ENCODE results near the gene TTN.
A peak's percentile ranks its signal among the peaks of the same experiment; 100 is the strongest.

Gene TTN

DNA sequence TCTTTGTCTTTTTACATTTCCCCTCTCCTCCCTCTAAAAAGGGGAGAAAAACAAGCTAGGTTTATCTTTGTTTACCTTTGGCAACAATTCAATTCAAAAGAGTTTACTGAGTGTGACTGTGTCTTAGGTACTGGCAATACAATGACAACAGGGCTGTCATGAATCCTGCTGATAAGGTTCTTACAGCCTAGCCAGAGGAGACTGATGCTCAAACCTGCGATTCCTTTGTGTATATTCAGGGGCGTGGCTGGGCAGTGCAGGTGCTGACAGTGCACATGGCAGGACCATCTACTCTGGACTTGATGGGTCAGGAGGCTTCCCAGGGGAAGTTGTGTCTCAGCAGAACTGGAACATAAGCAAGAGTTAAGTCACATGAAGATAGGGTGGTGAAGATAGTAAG is 23.2 kb upstream of the TTN start:
- H3K27me3 ChIP-seq (replicated peaks), result no peaks in the 10 kb centered on the region
- in situ Hi-C loops (cut with HindIII; ENCODE audit: low pct_ligation_motif_present, low sequenced_read_pairs), result no loop called here
- H3K27ac ChIP-seq, result no peak overlapping the region
- H3K4me3 ChIP-seq (ENCODE audit: low read depth, low read length), result no peak overlapping the region
- DNase-seq, result no peak
- no peaks in the 10 kb centered on the region for H3K36me3 ChIP-seq (replicated peaks)
- TF ChIP-seq, protein P1, sequence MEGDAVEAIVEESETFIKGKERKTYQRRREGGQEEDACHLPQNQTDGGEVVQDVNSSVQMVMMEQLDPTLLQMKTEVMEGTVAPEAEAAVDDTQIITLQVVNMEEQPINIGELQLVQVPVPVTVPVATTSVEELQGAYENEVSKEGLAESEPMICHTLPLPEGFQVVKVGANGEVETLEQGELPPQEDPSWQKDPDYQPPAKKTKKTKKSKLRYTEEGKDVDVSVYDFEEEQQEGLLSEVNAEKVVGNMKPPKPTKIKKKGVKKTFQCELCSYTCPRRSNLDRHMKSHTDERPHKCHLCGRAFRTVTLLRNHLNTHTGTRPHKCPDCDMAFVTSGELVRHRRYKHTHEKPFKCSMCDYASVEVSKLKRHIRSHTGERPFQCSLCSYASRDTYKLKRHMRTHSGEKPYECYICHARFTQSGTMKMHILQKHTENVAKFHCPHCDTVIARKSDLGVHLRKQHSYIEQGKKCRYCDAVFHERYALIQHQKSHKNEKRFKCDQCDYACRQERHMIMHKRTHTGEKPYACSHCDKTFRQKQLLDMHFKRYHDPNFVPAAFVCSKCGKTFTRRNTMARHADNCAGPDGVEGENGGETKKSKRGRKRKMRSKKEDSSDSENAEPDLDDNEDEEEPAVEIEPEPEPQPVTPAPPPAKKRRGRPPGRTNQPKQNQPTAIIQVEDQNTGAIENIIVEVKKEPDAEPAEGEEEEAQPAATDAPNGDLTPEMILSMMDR (IDR thresholded peaks at IDR 0.05; ENCODE audit: low read depth, low read length, missing control alignments), result no peak

DNA sequence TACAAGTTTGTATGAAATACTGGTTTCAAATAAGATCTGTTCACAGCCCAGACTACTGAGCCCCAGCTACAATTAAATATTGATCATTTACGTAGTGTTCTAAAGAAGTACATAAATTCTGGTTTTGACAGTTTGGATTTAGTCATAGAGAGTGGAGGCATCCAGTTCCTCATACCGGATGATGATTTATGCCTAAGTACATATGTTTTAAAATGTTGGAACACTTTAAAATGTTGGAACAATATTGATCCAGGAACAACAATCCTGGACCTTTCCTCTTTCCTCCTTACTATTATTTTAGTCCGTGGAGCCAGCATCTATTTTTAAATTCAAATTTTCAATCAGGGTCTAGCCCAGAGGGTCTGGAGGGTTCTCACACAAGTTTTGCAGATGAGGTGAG is 22.8 kb upstream of the TTN start:
- no peak overlapping the region for H3K27ac ChIP-seq
- TF ChIP-seq, protein P1 (IDR thresholded peaks at IDR 0.05; ENCODE audit: low read depth, low read length, missing control alignments), result no peak
- H3K36me3 ChIP-seq (replicated peaks), result no peaks in the 10 kb centered on the region
- DNase-seq, result no peak
- H3K27me3 ChIP-seq (replicated peaks), result no peaks in the 10 kb centered on the region
- no peak overlapping the region for H3K4me3 ChIP-seq (ENCODE audit: low read depth, low read length)
- in situ Hi-C loops (cut with HindIII; ENCODE audit: low pct_ligation_motif_present, low sequenced_read_pairs), result no loop called here

DNA sequence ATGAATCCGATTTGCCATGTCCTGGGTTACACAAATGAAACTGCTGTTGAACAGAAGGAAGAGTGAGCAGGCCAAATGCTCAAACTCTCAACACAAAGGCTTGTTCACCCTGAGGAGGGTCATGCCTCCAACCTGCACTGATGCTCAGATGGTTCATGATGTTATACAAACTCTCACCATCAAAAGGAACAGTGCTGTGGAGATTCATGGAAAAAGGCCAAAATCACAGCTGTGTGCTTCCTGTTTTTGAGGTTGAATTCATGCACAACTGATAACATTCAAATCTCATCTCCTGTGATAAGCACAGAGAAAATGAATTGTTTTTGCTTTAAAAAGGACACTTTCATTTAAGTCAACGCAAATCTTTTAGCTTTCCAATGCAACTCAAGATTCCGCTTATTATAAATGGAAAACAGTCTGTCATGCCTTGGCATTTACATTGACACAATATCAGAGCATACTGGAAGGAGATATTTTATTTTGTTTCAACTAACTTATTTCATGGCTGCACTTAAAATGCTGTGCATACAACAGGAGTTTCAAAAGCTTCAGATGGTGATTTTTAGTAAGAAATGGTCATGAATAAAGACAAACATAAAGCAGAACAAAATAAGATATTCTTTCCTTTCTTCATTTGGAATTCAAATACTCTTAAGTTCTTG is 22.2 kb upstream of the TTN start:
- Histone ChIP-seq H3K27ac (no peak overlapping the region), H3K4me3 (ENCODE audit: low read depth, low read length) (no peak overlapping the region), H3K27me3 (replicated peaks) (no peaks in the 10 kb centered on the region), H3K36me3 (replicated peaks) (no peaks in the 10 kb centered on the region)
- in situ Hi-C loops (cut with HindIII; ENCODE audit: low pct_ligation_motif_present, low sequenced_read_pairs), result no loop called here
- peak; percentile 32 for DNase-seq
- TF ChIP-seq, protein P1 (IDR thresholded peaks at IDR 0.05; ENCODE audit: low read depth, low read length, missing control alignments), result no peak

DNA sequence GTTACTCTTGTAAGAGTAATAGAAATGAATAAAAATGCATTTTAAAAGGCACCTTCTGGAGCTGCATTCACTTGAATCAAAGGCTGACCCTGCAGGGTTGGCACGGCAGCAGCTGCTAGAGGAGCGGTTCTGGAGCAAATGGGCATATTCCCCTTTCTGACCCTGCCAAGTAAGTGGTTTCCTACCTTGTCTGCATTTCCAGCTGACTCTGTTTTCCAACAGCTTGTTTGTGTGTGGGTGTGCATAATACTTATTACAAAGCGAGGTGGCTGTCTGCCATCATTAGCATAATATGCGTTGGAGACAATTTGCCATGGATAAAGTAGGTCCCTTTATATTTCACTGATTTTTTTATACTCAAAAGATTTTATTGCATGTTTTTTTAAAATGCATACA is 21.3 kb upstream of the TTN start:
- H3K27me3 ChIP-seq (replicated peaks), result no peaks in the 10 kb centered on the region
- no peak overlapping the region for H3K4me3 ChIP-seq (ENCODE audit: low read depth, low read length)
- TF ChIP-seq, protein P1 (IDR thresholded peaks at IDR 0.05; ENCODE audit: low read depth, low read length, missing control alignments), result no peak
- DNase-seq, result no peak
- in situ Hi-C loops (cut with HindIII; ENCODE audit: low pct_ligation_motif_present, low sequenced_read_pairs), result no loop called here
- no peaks in the 10 kb centered on the region for H3K36me3 ChIP-seq (replicated peaks)
- H3K27ac ChIP-seq, result no peak overlapping the region

DNA sequence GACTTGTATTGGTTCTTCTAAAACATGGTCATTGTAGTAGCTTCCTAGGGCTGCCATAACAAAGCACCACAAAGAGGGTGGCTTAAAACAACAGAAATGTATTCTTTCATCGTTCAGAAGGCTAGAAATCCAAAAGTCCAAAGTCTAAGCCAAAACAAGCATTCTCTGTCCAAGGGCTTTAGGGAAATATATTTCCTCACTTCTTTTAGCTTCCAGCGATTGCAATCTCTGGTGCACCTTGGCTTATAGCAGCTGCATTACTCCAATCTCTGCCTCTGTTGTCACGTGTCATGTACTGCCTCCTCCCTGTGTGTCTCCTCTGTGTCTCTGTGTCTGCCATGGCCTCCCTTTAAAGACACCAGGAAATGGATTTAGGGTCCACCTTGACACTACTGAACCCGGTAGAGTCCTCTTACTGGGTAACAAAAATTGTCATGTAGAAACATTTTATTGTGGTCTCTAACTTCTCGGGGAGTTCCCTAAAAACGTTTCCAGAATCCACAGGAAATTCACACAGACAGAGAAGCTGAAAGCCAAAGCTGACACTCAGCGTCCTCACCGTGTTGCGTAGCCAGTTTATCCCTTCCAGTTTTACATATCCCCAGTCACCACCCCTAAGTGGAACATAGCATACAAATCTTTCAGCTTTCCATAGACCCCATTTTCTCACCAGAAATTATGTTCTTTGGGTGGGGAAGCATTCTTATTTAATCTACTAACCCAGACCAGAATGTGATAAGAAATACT is 20.7 kb upstream of the TTN start:
- Histone ChIP-seq H3K27me3 (replicated peaks) (no peaks in the 10 kb centered on the region), H3K4me3 (ENCODE audit: low read depth, low read length) (no peak overlapping the region), H3K27ac (no peak overlapping the region), H3K36me3 (replicated peaks) (no peaks in the 10 kb centered on the region)
- DNase-seq, result no peak
- TF ChIP-seq, protein P1 (IDR thresholded peaks at IDR 0.05; ENCODE audit: low read depth, low read length, missing control alignments), result no peak
- in situ Hi-C loops (cut with HindIII; ENCODE audit: low pct_ligation_motif_present, low sequenced_read_pairs), result no loop called here
